B cell (primary cell): ENCODE results near the gene KRTAP27-1. TPM values are rescaled to one million over a fixed set of nuclear protein-coding genes. Genes with fewer than 3 reads are reported as not detected.

Experiments used
- ATAC-seq: fragments of 200-7000 bp; cut with Tn5 transposase; one replicate; pipeline ENCODE4 v1.10.0; 2021; ENCODE audit warnings: low read depth, mild to moderate bottlenecking, moderate number of reproducible peaks, moderate library complexity
- CTCF ChIA-PET: fragments of 350-600 bp; sonication (Branson Sonifier 250); formaldehyde crosslinking; loops from one replicate; lab custom pipeline; 2021; ENCODE audit warnings: antibody characterized with exemption, inconsistent platforms; lab: Charles Lee
- POLR2A ChIA-PET: fragments of 350-600 bp; sonication (Branson Sonifier 250); formaldehyde crosslinking; loops from one replicate; lab custom pipeline; 2021; ENCODE audit warnings: antibody characterized with exemption; lab: Charles Lee
- DNase-seq: peaks from one replicate; pipeline ENCODE4 v3.0.0; 2013
- H2AFZ ChIP-seq: 2 replicates; pipeline ENCODE4 v1.6.1; 2012; ENCODE audit warnings: mild to moderate bottlenecking, low read depth, low read length; ENCODE audit not compliant: insufficient read depth, poor library complexity, severe bottlenecking
- H3K27ac ChIP-seq, 2 donors: 1 replicate in 1 of 2; 2 replicates in 1 of 2; pipeline ENCODE4 v1.5.1; 2012 to 2013; ENCODE audit warnings: low read length in 2 of 2, mild to moderate bottlenecking in 2 of 2, moderate library complexity in 1 of 2
- H3K27me3 ChIP-seq, 4 experiments: fragments of 200-600 bp in 1 of 4; sonication (generic) in 1 of 4; replicated peaks in 1 of 4; 1 replicate in 2 of 4; 2 replicates in 2 of 4; pipeline versions ENCODE4 v1.6.1 to v1.7.0; 2013 to 2016; ENCODE audit warnings: low read length in 3 of 4, mild to moderate bottlenecking in 2 of 4, mixed read lengths in 1 of 4, moderate library complexity in 1 of 4; ENCODE audit not compliant: insufficient read depth in 4 of 4, control insufficient read depth in 3 of 4; ENCODE audit errors: control extremely low read depth in 1 of 4
- H3K36me3 ChIP-seq, 2 experiments: replicated peaks in 1 of 2; 1 replicate in 1 of 2; 2 replicates in 1 of 2; pipeline versions ENCODE4 v1.6.1 to v1.7.1; 2013; ENCODE audit warnings: low read length in 1 of 2; ENCODE audit not compliant: insufficient read depth in 2 of 2, control insufficient read depth in 1 of 2; ENCODE audit errors: control extremely low read depth in 1 of 2, extremely low read depth in 1 of 2
- H3K4me1 ChIP-seq, 2 donors: fragments of 200-600 bp in 1 of 2; sonication (generic) in 1 of 2; 1 replicate in 1 of 2; 2 replicates in 1 of 2; pipeline versions ENCODE4 v1.5.1 to v1.6.1; 2013 to 2017; ENCODE audit warnings: low read length in 2 of 2; ENCODE audit not compliant: control insufficient read depth in 2 of 2, insufficient read depth in 2 of 2
- H3K4me2 ChIP-seq: replicated peaks from 2 replicates; pipeline ENCODE3; 2012; ENCODE audit warnings: mild to moderate bottlenecking, low read depth, low read length; ENCODE audit not compliant: poor library complexity, severe bottlenecking
- H3K4me3 ChIP-seq, 5 experiments: fragments of 200-600 bp in 1 of 5; sonication (generic) in 1 of 5; 1 replicate in 3 of 5; 2 replicates in 2 of 5; pipeline versions ENCODE4 v1.5.1 to v1.7.0; 2011 to 2016; ENCODE audit warnings: low read length in 4 of 5, mild to moderate bottlenecking in 4 of 5, low read depth in 2 of 5, control low read depth in 1 of 5, moderate library complexity in 1 of 5; ENCODE audit not compliant: insufficient read depth in 1 of 5; ENCODE audit errors: control extremely low read depth in 1 of 5, extremely low read depth in 1 of 5
- H3K79me2 ChIP-seq: fragments of 200-600 bp; sonication (generic); one replicate; pipeline ENCODE4 v1.6.0; 2016; ENCODE audit warnings: low read length; ENCODE audit not compliant: control insufficient read depth, insufficient read depth
- H3K9ac ChIP-seq: fragments of 200-600 bp; sonication (generic); 2 replicates; pipeline ENCODE4 v1.6.1; 2017; ENCODE audit warnings: mild to moderate bottlenecking, low read length, moderate library complexity
- H3K9me3 ChIP-seq, 3 donors: one replicate each; pipeline versions ENCODE4 v1.6.1 to v1.7.1; 2013; ENCODE audit warnings: low read length in 2 of 3; ENCODE audit not compliant: control insufficient read depth in 2 of 3, insufficient read depth in 1 of 3; ENCODE audit errors: control extremely low read depth in 1 of 3
- H4K20me1 ChIP-seq: 2 replicates; pipeline ENCODE4 v1.6.0; 2012; ENCODE audit warnings: mild to moderate bottlenecking, low read length; ENCODE audit not compliant: insufficient read depth, control insufficient read depth, poor library complexity, severe bottlenecking
- H3K27ac Mint-ChIP-seq: one replicate; pipeline ENCODE4 v1.8.0; 2021; ENCODE audit warnings: mixed read lengths
- H3K27me3 Mint-ChIP-seq: one replicate; pipeline ENCODE4 v1.8.0; 2021; ENCODE audit warnings: mixed read lengths
- H3K4me1 Mint-ChIP-seq: one replicate; pipeline ENCODE4 v1.8.0; 2021; ENCODE audit warnings: mixed read lengths
- H3K4me3 Mint-ChIP-seq: one replicate; pipeline ENCODE4 v1.8.0; 2021; ENCODE audit warnings: mixed read lengths
- H3K9me3 Mint-ChIP-seq: one replicate; pipeline ENCODE4 v1.8.0; 2022; ENCODE audit warnings: mixed read lengths; ENCODE audit not compliant: insufficient read depth
- CTCF ChIP-seq: fragments of 200-600 bp; IDR thresholded peaks from one replicate; pipeline ENCODE4 v1.8.0; 2022; ENCODE audit warnings: antibody characterized with exemption, mild to moderate bottlenecking
- EZH2 ChIP-seq: IDR thresholded peaks from 2 replicates; pipeline ENCODE4 v1.6.1; 2012; ENCODE audit warnings: borderline replicate concordance, low read depth, mild to moderate bottlenecking, moderate library complexity, low read length; ENCODE audit not compliant: insufficient read depth, poor library complexity, severe bottlenecking
- WGBS: methylation state at CpG from one replicate; pipeline ENCODE4 v1.1.5; 2013; ENCODE audit warnings: missing lambda C conversion rate; ENCODE audit not compliant: insufficient coverage; 5-methylcytosine and 5-hydroxymethylcytosine counted together
- intact Hi-C: fragments of 100-400 bp; cut with micrococcal nuclease; formaldehyde crosslinking; loops from one replicate; pipeline ENCODE4 v1.10.0; 2022
- polyA plus RNA-seq: library from polyadenylated mRNA; depleted of rRNA; stranded (reverse); fragments of >200 nt; gene quantifications from 2 replicates; pipeline ENCODE4 v1.2.3, GENCODE V29; 2012
- total RNA-seq, 2 donors: library from RNA; stranded (reverse); fragments of 120-200 nt in 1 of 2; gene quantifications; 1 replicate in 1 of 2; 2 replicates in 1 of 2; pipeline versions ENCODE4 v1.2.3 to v1.2.4, GENCODE V29; 2013 to 2022

Gene KRTAP27-1
- total and polyA plus RNA-seq, 2 donors (not counting 1 experiment from before 2014, with no cell fraction given) = not detected

- no peak within 1 kb of the TSS for H3K27ac Mint-ChIP-seq
- 90% methylated on average over 3 of the region's 5 CpGs for WGBS
- no peaks in the 10 kb centered on the region for H3K4me1 ChIP-seq
- H3K27me3 ChIP-seq = no peaks in the 10 kb centered on the region
- ChIA-PET POLR2A (no interaction called here), CTCF (no interaction called here)
- H3K27ac ChIP-seq = no peak within 1 kb of the TSS
- no peak for DNase-seq
- no peak within 1 kb of the TSS for H3K4me3 ChIP-seq
- H3K36me3 ChIP-seq = no peaks in the 10 kb centered on the region
- intact Hi-C loops = no loop called here
- no peaks in the 10 kb centered on the region for H3K79me2 ChIP-seq
- peaks cover 2% of the 10 kb centered on the region for H3K9me3 Mint-ChIP-seq
- peaks cover 0 to 5% (median 0%) of the 10 kb centered on the region in 3 donors for H3K9me3 ChIP-seq
- H3K4me2 ChIP-seq = no peak within 1 kb of the TSS
- no peak within 1 kb of the TSS for H3K9ac ChIP-seq
- H3K4me3 Mint-ChIP-seq = no peak within 1 kb of the TSS
- H3K27me3 Mint-ChIP-seq = no peaks in the 10 kb centered on the region
- no peaks in the 10 kb centered on the region for H4K20me1 ChIP-seq
- H2AFZ ChIP-seq = no peak within 1 kb of the TSS
- H3K4me1 Mint-ChIP-seq = no peaks in the 10 kb centered on the region
- ATAC-seq = no peak
- TF ChIP-seq CTCF = no peak
- no peak for TF ChIP-seq EZH2
Measured at GRCh38 chr21:30372139-30372770, 34.8 kb upstream of the KRTAP27-1 start, which contains the start of gene KRTAP13-2. KRTAP13-2 (minus strand) TSS chr21:30372271; CDS start chr21:30372213, 58 bp downstream.

- POLR2A ChIA-PET = no interaction called here
- intact Hi-C loops = no loop called here
- ATAC-seq (no peak), DNase-seq (no peak)
- CTCF ChIA-PET = no interaction called here
- TF ChIP-seq EZH2 (no peak), CTCF (no peak)
- no peaks in the 10 kb centered on the region for H4K20me1 ChIP-seq
- H3K36me3 ChIP-seq = no peaks in the 10 kb centered on the region
- H2AFZ ChIP-seq = no peak overlapping the region
- H3K9me3 Mint-ChIP-seq = no peaks in the 10 kb centered on the region
- H3K79me2 ChIP-seq = no peaks in the 10 kb centered on the region
- peaks cover 0 to 4% (median 0%) of the 10 kb centered on the region in 3 donors for H3K9me3 ChIP-seq
- H3K4me1 ChIP-seq = no peaks in the 10 kb centered on the region
- H3K27me3 Mint-ChIP-seq = no peaks in the 10 kb centered on the region
- no CpG with 5 or more reads among the region's 3 CpGs for WGBS
- no peak overlapping the region for H3K4me3 Mint-ChIP-seq
- H3K27ac ChIP-seq = no peak overlapping the region
- H3K4me1 Mint-ChIP-seq = no peaks in the 10 kb centered on the region
- H3K27me3 ChIP-seq = no peaks in the 10 kb centered on the region
- no peak overlapping the region for H3K9ac ChIP-seq
- no peak overlapping the region for H3K4me3 ChIP-seq
- H3K4me2 ChIP-seq = no peak overlapping the region
- H3K27ac Mint-ChIP-seq = no peak overlapping the region
Measured at GRCh38 chr21:30355906-30356305, 18.4 kb upstream of the KRTAP27-1 start.
